22Rv1 (cell line): ENCODE measurements around the gene PKNOX2.

Experiments used
- ZFX ChIP-seq: fragments of 450-650 bp; IDR thresholded peaks from 2 replicates; pipeline ENCODE4 v1.6.1; 2017; ENCODE audit warnings: antibody characterized with exemption, borderline replicate concordance
- TF ChIP-seq, protein P1 (sequence below): fragments of 450-650 bp; IDR thresholded peaks from 2 replicates; pipeline ENCODE4 v1.5.1; 2017; ENCODE audit warnings: mild to moderate bottlenecking

DNA sequence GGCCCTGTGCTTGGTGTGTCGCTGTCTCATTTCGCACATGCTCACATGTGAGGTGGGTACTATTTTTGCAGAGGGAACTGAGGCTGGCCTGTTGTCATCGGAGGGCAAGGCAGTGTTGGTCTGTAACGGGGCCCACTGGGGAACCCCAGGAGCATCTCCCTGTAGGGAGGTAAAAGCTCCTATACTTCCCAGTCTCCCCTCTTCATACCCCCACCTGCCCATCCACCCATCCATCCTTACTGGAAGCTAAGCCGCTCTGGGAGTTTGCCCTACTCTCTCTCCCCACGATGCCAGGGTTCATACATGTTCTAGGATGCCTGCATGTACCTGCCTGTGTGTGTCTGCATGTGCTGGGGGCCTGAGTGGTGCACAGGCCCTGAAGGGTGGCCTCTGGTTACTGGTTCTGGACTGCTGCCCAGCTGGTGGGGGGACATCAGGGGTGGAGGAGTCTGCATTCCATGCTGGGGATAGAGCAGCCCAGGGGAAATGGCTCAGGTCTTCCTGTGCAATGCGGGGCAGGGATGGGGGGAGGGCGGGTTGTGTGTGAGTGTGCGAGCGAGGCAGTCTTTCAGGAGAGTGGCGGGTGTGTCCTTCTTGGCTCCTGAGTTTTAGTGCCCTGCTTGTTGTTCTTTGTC, 77.7 kb downstream of the PKNOX2 start:
- TF ChIP-seq, protein P1, sequence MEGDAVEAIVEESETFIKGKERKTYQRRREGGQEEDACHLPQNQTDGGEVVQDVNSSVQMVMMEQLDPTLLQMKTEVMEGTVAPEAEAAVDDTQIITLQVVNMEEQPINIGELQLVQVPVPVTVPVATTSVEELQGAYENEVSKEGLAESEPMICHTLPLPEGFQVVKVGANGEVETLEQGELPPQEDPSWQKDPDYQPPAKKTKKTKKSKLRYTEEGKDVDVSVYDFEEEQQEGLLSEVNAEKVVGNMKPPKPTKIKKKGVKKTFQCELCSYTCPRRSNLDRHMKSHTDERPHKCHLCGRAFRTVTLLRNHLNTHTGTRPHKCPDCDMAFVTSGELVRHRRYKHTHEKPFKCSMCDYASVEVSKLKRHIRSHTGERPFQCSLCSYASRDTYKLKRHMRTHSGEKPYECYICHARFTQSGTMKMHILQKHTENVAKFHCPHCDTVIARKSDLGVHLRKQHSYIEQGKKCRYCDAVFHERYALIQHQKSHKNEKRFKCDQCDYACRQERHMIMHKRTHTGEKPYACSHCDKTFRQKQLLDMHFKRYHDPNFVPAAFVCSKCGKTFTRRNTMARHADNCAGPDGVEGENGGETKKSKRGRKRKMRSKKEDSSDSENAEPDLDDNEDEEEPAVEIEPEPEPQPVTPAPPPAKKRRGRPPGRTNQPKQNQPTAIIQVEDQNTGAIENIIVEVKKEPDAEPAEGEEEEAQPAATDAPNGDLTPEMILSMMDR: no peak
- no peak for TF ChIP-seq ZFX
